ENCODE measurements around the gene LIMS3.
"Not testable (repeated sequence)": the region's sequence is repeated elsewhere in the genome, so short reads cannot be mapped to it uniquely, and the experiment has no call there.

GRCh38 chr2:109913911-109914310, 15.4 kb downstream of the LIMS3 start:
- not testable (repeated sequence) for TF ChIP-seq POLR2A (IDR thresholded peaks at IDR 0.05); CTCF (IDR thresholded peaks at IDR 0.05); POLR2AphosphoS5 (IDR thresholded peaks at IDR 0.05); EP300 (IDR thresholded peaks at IDR 0.05; ENCODE audit: low read depth)
